Right lobe of liver (tissue), 4 donors: ENCODE measurements around the gene CSNK2A3.

ENCODE experiments used
- POLR2A ChIP-seq: fragments of 450-650 bp; IDR thresholded peaks from one replicate; pipeline ENCODE4 v1.6.1; 2017; ENCODE audit warnings: antibody characterized with exemption, mild to moderate bottlenecking
- TF ChIP-seq, protein P1 (sequence below), 4 donors: fragments of 200-600 bp in 3 of 4; fragments of 450-650 bp in 1 of 4; IDR thresholded peaks; one replicate each; pipeline versions ENCODE4 v1.5.1 to v1.8.0; 2016 to 2022; ENCODE audit warnings: antibody characterized with exemption in 4 of 4, mild to moderate bottlenecking in 2 of 4
- donor health status: DM: no; HTN: no; CAD: no.
- donor health status: DM: no; HTN: no; CAD: no.
- donor health status: DM: no; HTN: yes; CAD: no.

DNA sequence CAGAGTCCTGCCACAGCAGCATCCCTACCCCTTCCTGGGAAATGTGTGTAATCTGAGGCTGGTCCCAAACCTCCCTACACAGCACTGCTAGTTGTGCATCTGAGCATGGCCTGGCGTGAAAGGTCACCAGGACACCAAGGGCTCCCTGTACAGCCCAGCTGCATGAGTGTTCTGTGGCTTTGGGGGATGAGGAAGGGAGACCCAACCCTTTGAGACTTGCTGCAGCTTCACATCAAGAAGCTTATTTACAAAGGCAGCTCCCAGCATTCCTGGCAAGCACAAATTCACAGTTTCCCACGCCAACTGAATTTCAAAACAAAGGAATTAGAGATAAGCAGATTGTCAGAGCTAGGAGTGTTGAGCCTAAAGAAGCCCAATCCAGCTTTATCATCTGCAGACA lies 32.2 kb downstream of the CSNK2A3 start:
- TF ChIP-seq, protein P1, sequence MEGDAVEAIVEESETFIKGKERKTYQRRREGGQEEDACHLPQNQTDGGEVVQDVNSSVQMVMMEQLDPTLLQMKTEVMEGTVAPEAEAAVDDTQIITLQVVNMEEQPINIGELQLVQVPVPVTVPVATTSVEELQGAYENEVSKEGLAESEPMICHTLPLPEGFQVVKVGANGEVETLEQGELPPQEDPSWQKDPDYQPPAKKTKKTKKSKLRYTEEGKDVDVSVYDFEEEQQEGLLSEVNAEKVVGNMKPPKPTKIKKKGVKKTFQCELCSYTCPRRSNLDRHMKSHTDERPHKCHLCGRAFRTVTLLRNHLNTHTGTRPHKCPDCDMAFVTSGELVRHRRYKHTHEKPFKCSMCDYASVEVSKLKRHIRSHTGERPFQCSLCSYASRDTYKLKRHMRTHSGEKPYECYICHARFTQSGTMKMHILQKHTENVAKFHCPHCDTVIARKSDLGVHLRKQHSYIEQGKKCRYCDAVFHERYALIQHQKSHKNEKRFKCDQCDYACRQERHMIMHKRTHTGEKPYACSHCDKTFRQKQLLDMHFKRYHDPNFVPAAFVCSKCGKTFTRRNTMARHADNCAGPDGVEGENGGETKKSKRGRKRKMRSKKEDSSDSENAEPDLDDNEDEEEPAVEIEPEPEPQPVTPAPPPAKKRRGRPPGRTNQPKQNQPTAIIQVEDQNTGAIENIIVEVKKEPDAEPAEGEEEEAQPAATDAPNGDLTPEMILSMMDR (IDR thresholded peaks at IDR 0.05): no peak
- TF ChIP-seq POLR2A: no peak
